Cardiac muscle cell (in vitro differentiated cells and primary cell): Measurements from ENCODE around the gene SH2D4B. TPM values are rescaled to one million over a fixed set of nuclear protein-coding genes. Genes with fewer than 3 reads are reported as not detected.
A peak's percentile ranks its signal among the peaks of the same experiment; 100 is the strongest.

Experiments used
- DNase-seq, 2 donors: peaks; one replicate each; pipeline versions ENCODE4 v3.0.0 to v3.0.0-alpha.2; 2010 to 2017; ENCODE audit warnings: low read depth in 1 of 2, low spot score in 1 of 2
- H3K27ac ChIP-seq: fragments of 200-600 bp; sonication (generic); 2 replicates; pipeline ENCODE4 v1.5.1; 2016
- H3K27me3 ChIP-seq: fragments of 200-600 bp; sonication (generic); 2 replicates; pipeline ENCODE4 v1.6.0; 2016; ENCODE audit warnings: control low read depth
- H3K36me3 ChIP-seq: fragments of 200-600 bp; sonication (generic); 2 replicates; pipeline ENCODE4 v1.5.1; 2016; ENCODE audit warnings: control low read depth
- H3K4me1 ChIP-seq: fragments of 200-600 bp; sonication (generic); 2 replicates; pipeline ENCODE4 v1.8.1; 2017; ENCODE audit warnings: low read depth, mild to moderate bottlenecking, mixed run types
- H3K4me3 ChIP-seq: fragments of 200-600 bp; sonication (generic); 2 replicates; pipeline ENCODE4 v1.5.1; 2016; ENCODE audit warnings: mild to moderate bottlenecking
- H3K9me3 ChIP-seq: fragments of 200-600 bp; sonication (generic); 2 replicates; pipeline ENCODE4 v1.5.1; 2017; ENCODE audit warnings: low read depth, mild to moderate bottlenecking, control low read depth
- polyA plus RNA-seq: library from polyadenylated mRNA; unstranded; fragments of >200 nt; fragmentation: Nextera tagmentation; extraction: Ambion mirVana; gene quantifications from 2 replicates; pipeline ENCODE4 v1.2.1, GENCODE V29; 2016
- total RNA-seq: library from RNA; depleted of rRNA; stranded (reverse); fragments of >200 nt; gene quantifications from 2 replicates; pipeline ENCODE4 v1.2.3, GENCODE V29; 2016
- TF ChIP-seq, protein P1 (sequence below): IDR thresholded peaks from 2 replicates; pipeline ENCODE4 v1.5.1; 2012; ENCODE audit warnings: low read depth, mild to moderate bottlenecking, low read length

Gene SH2D4B
- total and polyA plus RNA-seq, 2 experiments from 2014 or later, result not detected

DNA sequence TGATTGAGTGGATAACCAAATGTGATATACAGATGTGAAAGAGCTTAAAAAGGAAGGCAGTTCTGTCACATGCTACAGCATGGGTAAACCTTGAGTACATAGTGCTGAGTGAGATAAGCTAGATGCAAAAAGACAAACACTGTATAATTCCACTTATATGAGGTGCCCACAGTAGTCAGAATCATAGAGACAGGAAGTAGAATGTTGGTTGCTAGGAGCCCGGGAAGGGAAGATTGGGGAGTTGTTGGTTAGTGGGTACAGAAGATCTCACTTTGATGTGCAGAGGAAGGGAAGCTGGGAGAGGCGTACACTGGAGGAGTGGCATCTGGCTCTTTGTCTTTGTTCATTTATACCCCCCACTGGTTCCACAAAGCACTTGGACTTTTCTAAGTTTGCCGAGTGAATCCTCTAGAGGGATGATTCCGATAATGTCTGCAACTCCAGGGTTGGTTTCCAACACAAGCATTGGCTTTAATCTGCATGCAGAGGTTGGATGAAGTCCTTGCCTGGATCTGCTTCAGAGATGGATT is 44.1 kb upstream of the SH2D4B start:
- peak in 1 of 2 donors; percentile 80 for DNase-seq
- TF ChIP-seq, protein P1, sequence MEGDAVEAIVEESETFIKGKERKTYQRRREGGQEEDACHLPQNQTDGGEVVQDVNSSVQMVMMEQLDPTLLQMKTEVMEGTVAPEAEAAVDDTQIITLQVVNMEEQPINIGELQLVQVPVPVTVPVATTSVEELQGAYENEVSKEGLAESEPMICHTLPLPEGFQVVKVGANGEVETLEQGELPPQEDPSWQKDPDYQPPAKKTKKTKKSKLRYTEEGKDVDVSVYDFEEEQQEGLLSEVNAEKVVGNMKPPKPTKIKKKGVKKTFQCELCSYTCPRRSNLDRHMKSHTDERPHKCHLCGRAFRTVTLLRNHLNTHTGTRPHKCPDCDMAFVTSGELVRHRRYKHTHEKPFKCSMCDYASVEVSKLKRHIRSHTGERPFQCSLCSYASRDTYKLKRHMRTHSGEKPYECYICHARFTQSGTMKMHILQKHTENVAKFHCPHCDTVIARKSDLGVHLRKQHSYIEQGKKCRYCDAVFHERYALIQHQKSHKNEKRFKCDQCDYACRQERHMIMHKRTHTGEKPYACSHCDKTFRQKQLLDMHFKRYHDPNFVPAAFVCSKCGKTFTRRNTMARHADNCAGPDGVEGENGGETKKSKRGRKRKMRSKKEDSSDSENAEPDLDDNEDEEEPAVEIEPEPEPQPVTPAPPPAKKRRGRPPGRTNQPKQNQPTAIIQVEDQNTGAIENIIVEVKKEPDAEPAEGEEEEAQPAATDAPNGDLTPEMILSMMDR, result no peak
- H3K27ac ChIP-seq, result no peak overlapping the region

DNA sequence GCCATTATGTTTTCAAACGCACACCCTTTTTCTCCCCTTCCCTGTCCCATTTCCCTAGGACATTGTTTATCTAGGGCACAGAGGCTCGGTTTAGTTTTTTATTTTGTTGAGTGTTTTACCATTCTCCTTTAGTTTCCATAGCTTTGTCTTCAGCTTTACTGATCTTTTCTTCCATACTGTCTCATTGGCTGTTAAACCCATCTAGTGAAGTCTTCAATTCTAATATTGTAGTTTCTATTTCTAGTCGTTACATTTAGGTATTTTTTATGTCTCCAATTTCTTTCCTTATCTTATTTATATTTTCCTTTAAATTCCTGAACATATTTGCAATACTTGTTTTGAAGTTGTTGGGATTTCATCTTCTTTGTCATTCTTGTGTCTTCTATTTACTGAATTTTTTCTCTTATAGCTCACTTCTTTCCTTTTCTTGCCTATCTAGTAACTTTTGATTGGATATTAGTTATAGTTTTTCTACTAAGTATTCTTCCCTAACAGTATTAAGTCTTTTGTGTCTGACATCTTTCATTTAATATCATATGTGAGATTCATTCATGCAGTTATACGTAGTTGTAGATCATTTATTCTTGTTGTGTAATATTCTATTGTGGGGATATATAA is 41.0 kb upstream of the SH2D4B start:
- TF ChIP-seq, protein P1, result no peak
- H3K27me3 ChIP-seq, result no peaks in the 10 kb centered on the region
- H3K36me3 ChIP-seq, result no peaks in the 10 kb centered on the region
- no peak overlapping the region for H3K27ac ChIP-seq
- H3K4me1 ChIP-seq, result peaks cover 6% of the 10 kb centered on the region
- DNase-seq, result no peak
- no peaks in the 10 kb centered on the region for H3K9me3 ChIP-seq
- no peak overlapping the region for H3K4me3 ChIP-seq

More for the DNA sequence above, 44.1 kb upstream of the SH2D4B start:
- Histone ChIP-seq H3K36me3 (no peaks in the 10 kb centered on the region), H3K9me3 (no peaks in the 10 kb centered on the region), H3K4me1 (peaks cover under 1% of the 10 kb centered on the region), H3K27me3 (no peaks in the 10 kb centered on the region), H3K4me3 (no peak overlapping the region)

DNA sequence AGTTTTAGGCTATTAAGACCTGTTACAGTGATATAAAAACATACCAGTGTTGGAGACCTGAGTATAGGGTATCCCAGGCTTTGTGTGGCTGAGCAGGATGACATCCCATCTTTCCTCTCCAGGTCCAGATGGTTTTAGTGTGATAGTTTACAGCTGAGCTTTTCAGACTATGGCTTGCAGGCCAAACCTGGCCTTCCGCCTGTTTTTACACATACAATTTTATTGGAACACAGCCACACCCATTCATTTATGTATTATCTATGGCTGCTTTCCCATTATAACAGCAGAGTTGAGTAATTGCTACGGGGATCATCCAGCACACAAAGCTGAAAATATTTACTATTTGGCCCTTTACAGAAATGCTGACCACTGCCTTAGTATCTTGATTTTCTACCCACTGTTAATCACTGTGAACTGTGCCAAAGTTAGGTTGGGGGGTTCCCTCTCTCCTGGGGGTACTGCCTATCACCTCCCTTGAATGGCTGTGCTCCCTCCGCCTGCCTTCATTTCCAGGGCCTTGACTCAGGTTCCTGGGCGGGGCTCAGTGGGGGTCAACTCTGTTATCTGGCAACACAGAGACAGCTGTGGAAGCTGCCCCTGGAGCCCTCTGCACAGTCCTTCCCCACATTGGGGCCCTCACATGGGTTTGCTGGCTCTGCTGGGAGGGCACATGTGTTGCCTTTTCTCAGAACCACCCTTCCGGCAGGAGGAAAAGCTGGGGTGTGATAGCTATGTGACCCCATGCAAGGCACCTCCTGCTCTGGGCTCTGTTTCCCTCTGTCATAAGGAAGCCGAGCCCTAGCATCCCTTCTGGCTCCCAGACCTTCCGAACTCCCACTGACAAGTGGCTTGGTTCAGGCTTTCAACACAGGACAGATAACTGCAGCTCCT is 40.3 kb upstream of the SH2D4B start:
- H3K9me3 ChIP-seq, result no peaks in the 10 kb centered on the region
- TF ChIP-seq, protein P1, result no peak
- peak in 1 of 2 donors; percentile 92 for DNase-seq
- peaks cover 6% of the 10 kb centered on the region for H3K4me1 ChIP-seq
- H3K27me3 ChIP-seq, result no peaks in the 10 kb centered on the region
- H3K4me3 ChIP-seq, result no peak overlapping the region
- no peaks in the 10 kb centered on the region for H3K36me3 ChIP-seq
- peak overlapping the region; percentile 23 for H3K27ac ChIP-seq

DNA sequence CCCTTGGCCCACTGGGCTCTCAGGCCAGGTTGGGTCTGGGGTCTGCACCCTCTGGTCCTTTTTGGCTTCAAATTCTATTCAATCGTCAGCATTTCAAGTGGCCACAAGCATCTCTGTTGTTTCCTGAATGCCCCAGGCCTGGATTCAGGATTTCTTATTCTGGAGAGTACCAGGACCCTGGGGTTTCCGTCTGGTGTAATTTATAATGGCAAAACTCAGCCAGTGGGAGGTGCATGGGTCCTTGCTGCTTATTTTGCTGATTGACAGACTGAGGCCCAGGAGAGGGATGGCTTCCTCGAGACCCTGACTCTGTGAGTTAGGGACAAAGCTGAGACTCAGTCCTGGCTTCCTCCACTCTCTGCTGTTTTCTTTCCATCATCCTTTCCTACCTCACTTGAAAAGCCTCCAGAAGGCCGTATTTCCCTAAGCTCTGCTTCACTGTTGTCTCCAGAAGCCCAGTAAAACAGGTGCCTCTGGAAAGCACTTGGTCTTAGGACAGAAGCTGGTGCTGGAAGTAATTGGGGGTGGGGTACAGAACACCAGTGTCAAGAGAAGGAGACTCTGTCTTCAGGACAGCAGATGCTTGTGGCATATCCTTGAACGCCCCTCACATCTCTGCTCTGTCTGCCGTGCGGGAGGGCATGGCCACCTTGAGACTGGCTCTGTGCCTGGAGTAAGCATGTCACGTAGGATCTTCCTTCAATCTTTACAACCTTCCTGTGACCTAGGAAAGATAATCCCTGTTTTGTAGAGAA is 39.4 kb upstream of the SH2D4B start:
- no peaks in the 10 kb centered on the region for H3K27me3 ChIP-seq
- TF ChIP-seq, protein P1, result no peak
- H3K4me1 ChIP-seq, result peaks cover 6% of the 10 kb centered on the region

More for the DNA sequence above, 39.4 kb upstream of the SH2D4B start:
- H3K9me3 ChIP-seq, result no peaks in the 10 kb centered on the region
- H3K4me3 ChIP-seq, result no peak overlapping the region
- H3K36me3 ChIP-seq, result no peaks in the 10 kb centered on the region
- H3K27ac ChIP-seq, result peak overlapping the region; percentile 60
- no peak for DNase-seq
